Body of pancreas (tissue), 4 donors: ENCODE results near the gene CRACR2B. TPM values are rescaled to one million over a fixed set of nuclear protein-coding genes. Genes with fewer than 3 reads are reported as not detected.

Source experiments
- ATAC-seq: fragments of 150-250 bp; one replicate; pipeline ENCODE4 v1.9.1; 2016
- DNase-seq, 4 donors: peaks; one replicate each; pipeline ENCODE4 v3.0.0-alpha.2; 2019
- H3K27ac ChIP-seq, 4 donors: fragments of 200-600 bp; sonication (generic); 1 replicate in 3 of 4; 2 replicates in 1 of 4; pipeline versions ENCODE4 v1.5.1 to v1.6.1; 2016 to 2019; ENCODE audit warnings: mild to moderate bottlenecking in 1 of 4, mixed read lengths in 1 of 4, moderate library complexity in 1 of 4
- H3K27me3 ChIP-seq, 2 donors: fragments of 200-600 bp; sonication (generic); one replicate each; pipeline ENCODE4 v1.6.0; 2016; ENCODE audit warnings: mild to moderate bottlenecking in 1 of 2
- H3K36me3 ChIP-seq, 2 donors: fragments of 200-600 bp; sonication (generic); replicated peaks in 1 of 2; 2 replicates each; pipeline ENCODE4 v1.5.1; 2016; ENCODE audit warnings: low read depth in 2 of 2; ENCODE audit not compliant: insufficient read depth in 1 of 2
- H3K4me1 ChIP-seq: fragments of 200-600 bp; sonication (generic); one replicate; pipeline ENCODE4 v1.6.0; 2016
- H3K4me3 ChIP-seq, 2 donors: fragments of 200-600 bp; sonication (generic); 1 replicate in 1 of 2; 2 replicates in 1 of 2; pipeline ENCODE4 v1.5.1; 2016 to 2019
- H3K9me3 ChIP-seq, 3 donors: fragments of 200-600 bp; sonication (generic); 1 replicate in 2 of 3; 2 replicates in 1 of 3; pipeline ENCODE4 v1.5.1; 2016
- CTCF ChIP-seq, 7 experiments: fragments of 450-650 bp in 4 of 7; fragments of 200-600 bp in 3 of 7; sonication (generic) in 3 of 7; IDR thresholded peaks; one replicate each; pipeline ENCODE4 v1.5.1; 2016 to 2019; ENCODE audit warnings: antibody characterized with exemption in 7 of 7
- POLR2A ChIP-seq, 3 donors: fragments of 450-650 bp; IDR thresholded peaks; one replicate each; pipeline ENCODE4 v1.6.1; 2016; ENCODE audit warnings: antibody characterized with exemption in 3 of 3, mild to moderate bottlenecking in 2 of 3
- WGBS, 2 donors: methylation state at CpG; one replicate each; pipeline ENCODE4 v1.1.5; 2017; 5-methylcytosine and 5-hydroxymethylcytosine counted together
- intact Hi-C: fragments of 100-400 bp; cut with DNase I; formaldehyde crosslinking; loops from one replicate; pipeline ENCODE4 v1.15.1; 2023
- total RNA-seq, 2 donors: library from RNA; depleted of rRNA; stranded (reverse); fragments of >200 nt; gene quantifications; one replicate each; pipeline ENCODE4 v1.1.0, GENCODE V29; 2016

CRACR2B gene
- total RNA-seq, 2 donors from 2014 or later, result 134 to 368 TPM

- ATAC-seq, result no peak
- H3K9me3 ChIP-seq, result no peaks in the 10 kb centered on the region
- H3K27ac ChIP-seq, result peak overlapping the region; percentile 52 to 100 (median 92)
- H3K36me3 ChIP-seq, result no peaks in the 10 kb centered on the region
- intact Hi-C loops, result no loop called here
- 69 to 93% methylated on average over 3 to 29 of the region's 39 CpGs for WGBS, 2 donors
- no peak for DNase-seq
- no peak for TF ChIP-seq CTCF (IDR thresholded peaks at IDR 0.05)
- TF ChIP-seq POLR2A (IDR thresholded peaks at IDR 0.05), result no peak
- no peaks in the 10 kb centered on the region for H3K27me3 ChIP-seq
- H3K4me1 ChIP-seq, result peaks cover 89% of the 10 kb centered on the region
- no peak overlapping the region for H3K4me3 ChIP-seq
Measured at GRCh38 chr11:829847-830294, 2.2 kb downstream of the CRACR2B start.

- WGBS, 2 donors, result 55 to 86% methylated on average over 21 to 65 of the region's 78 CpGs
- no peak overlapping the region for H3K4me3 ChIP-seq
- H3K27ac ChIP-seq, result no peak overlapping the region
Measured at GRCh38 chr11:830295-831117, 2.8 kb downstream of the CRACR2B start.

DNA sequence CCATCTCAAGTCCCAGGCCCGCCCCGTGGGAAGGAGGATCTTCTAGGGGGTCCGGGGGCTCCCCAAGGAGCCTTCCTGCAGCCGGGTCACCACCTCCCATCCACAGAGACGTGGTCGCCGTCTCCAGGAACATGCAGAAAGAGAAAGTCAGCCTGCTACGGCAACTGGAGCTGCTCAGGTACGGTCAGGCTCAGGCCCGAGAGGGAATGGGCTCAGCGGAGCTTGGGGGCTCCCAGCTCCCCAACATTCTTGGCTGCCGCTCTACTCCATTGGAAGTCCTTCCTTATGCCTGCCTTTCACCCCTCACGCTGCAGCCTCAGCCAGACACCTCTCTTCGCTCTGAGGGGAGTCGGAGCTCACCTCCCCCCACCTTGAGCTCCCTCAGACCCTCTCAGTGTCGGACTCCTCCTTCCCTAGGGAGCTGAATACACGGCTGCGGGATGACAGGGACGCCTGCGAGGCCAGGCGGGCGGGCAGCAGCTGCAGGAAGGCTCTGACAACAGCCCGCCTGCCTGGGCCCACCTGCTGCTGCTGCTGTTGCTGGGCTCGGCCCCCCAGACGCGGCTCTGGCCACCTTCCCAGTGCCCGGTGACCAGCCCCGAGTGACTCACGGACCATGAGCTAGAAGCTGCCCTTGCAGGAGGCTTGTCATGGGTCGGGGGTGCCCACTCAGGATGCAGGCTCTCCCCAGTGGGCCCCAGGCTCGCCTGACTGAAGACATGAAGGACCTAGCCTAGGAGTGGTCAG, 3.6 kb downstream of the CRACR2B start:
- intact Hi-C loops, result no loop called here
- TF ChIP-seq POLR2A (IDR thresholded peaks at IDR 0.05) (no peak), CTCF (IDR thresholded peaks at IDR 0.05) (no peak)
- no peaks in the 10 kb centered on the region for H3K27me3 ChIP-seq
- peaks cover 0 to 2% of the 10 kb centered on the region in 2 donors for H3K36me3 ChIP-seq
- peak overlapping the region in 1 of 4 donors; percentile 99 for H3K27ac ChIP-seq
- 83 to 97% methylated on average over 17 to 31 of the region's 31 CpGs for WGBS, 2 donors
- peaks cover 87% of the 10 kb centered on the region for H3K4me1 ChIP-seq
- H3K4me3 ChIP-seq, result no peak overlapping the region
- DNase-seq (peak in 1 of 4 donors; percentile 27), ATAC-seq (no peak)
- H3K9me3 ChIP-seq, result no peaks in the 10 kb centered on the region

More at GRCh38 chr11:830295-831117, 2.8 kb downstream of the CRACR2B start:
- intact Hi-C loops, result no loop called here
- H3K27me3 ChIP-seq, result no peaks in the 10 kb centered on the region
- H3K36me3 ChIP-seq, result no peaks in the 10 kb centered on the region
- no peaks in the 10 kb centered on the region for H3K9me3 ChIP-seq
- TF ChIP-seq POLR2A (IDR thresholded peaks at IDR 0.05) (no peak), CTCF (IDR thresholded peaks at IDR 0.05) (no peak)
- ATAC-seq, result no peak
- H3K4me1 ChIP-seq, result peaks cover 88% of the 10 kb centered on the region
- DNase-seq, result peak in 1 of 4 donors; percentile 31

GRCh38 chr11:831961-832528, 4.3 kb downstream of the CRACR2B start:
- no peak for ATAC-seq
- TF ChIP-seq CTCF (IDR thresholded peaks at IDR 0.05), result no peak
- no peak for TF ChIP-seq POLR2A (IDR thresholded peaks at IDR 0.05)
- intact Hi-C loops, result no loop called here
- H3K27me3 ChIP-seq, result no peaks in the 10 kb centered on the region
- no peak for DNase-seq
- H3K36me3 ChIP-seq, result peaks cover 0 to 4% of the 10 kb centered on the region in 2 donors
- H3K4me3 ChIP-seq, result no peak overlapping the region
- no peaks in the 10 kb centered on the region for H3K9me3 ChIP-seq
- peaks cover 87% of the 10 kb centered on the region for H3K4me1 ChIP-seq
- H3K27ac ChIP-seq, result peak overlapping the region; percentile 96 to 99 (median 98)
- WGBS, 2 donors, result 65 to 74% methylated on average over 15 to 21 of the region's 23 CpGs
